ENCODE results near the gene ATP6V1B1. TPM values are rescaled to one million over a fixed set of nuclear protein-coding genes. Genes with fewer than 3 reads are reported as not detected.

The ATP6V1B1 gene
- total RNA-seq, 1 donor from 2014 or later, result 4.6 TPM

- Mint-ChIP-seq H3K9me3 (no peaks in the 10 kb centered on the region), H3K27ac (ENCODE audit: unreplicated experiment) (no peak overlapping the region), H3K4me1 (peaks cover 17% of the 10 kb centered on the region), H3K27me3 (ENCODE audit: low read depth) (peaks cover 100% of the 10 kb centered on the region), H3K36me3 (ENCODE audit: low read depth) (peaks cover 2% of the 10 kb centered on the region), H3K4me3 (peak overlapping the region; percentile 2)
- no peak for DNase-seq (ENCODE audit: low read depth, low spot score)
- no peak for TF ChIP-seq CTCF (conservative IDR thresholded peaks at IDR 0.05)
Measured at GRCh38 chr2:70893186-70893585, 42.5 kb upstream of the ATP6V1B1 start.

GRCh38 chr2:70894765-70895164, 40.9 kb upstream of the ATP6V1B1 start:
- TF ChIP-seq CTCF (conservative IDR thresholded peaks at IDR 0.05), result no peak
- Mint-ChIP-seq H3K9me3 (no peaks in the 10 kb centered on the region), H3K27me3 (ENCODE audit: low read depth) (peaks cover 100% of the 10 kb centered on the region), H3K4me1 (peaks cover 12% of the 10 kb centered on the region), H3K27ac (ENCODE audit: unreplicated experiment) (no peak overlapping the region), H3K36me3 (ENCODE audit: low read depth) (peaks cover 2% of the 10 kb centered on the region), H3K4me3 (no peak overlapping the region)
- DNase-seq (ENCODE audit: low read depth, low spot score), result no peak

GRCh38 chr2:70895249-70895648, 40.5 kb upstream of the ATP6V1B1 start:
- Mint-ChIP-seq H3K4me3 (no peak overlapping the region), H3K9me3 (no peaks in the 10 kb centered on the region), H3K4me1 (peaks cover 16% of the 10 kb centered on the region), H3K36me3 (ENCODE audit: low read depth) (peaks cover 2% of the 10 kb centered on the region), H3K27ac (ENCODE audit: unreplicated experiment) (no peak overlapping the region), H3K27me3 (ENCODE audit: low read depth) (peaks cover 100% of the 10 kb centered on the region)
- DNase-seq (ENCODE audit: low read depth, low spot score), result no peak
- TF ChIP-seq CTCF (conservative IDR thresholded peaks at IDR 0.05), result no peak

- peak overlapping the region; percentile 34 for H3K4me3 Mint-ChIP-seq
- H3K27me3 Mint-ChIP-seq (ENCODE audit: low read depth), result peaks cover 98% of the 10 kb centered on the region
- peaks cover 2% of the 10 kb centered on the region for H3K36me3 Mint-ChIP-seq (ENCODE audit: low read depth)
- no peaks in the 10 kb centered on the region for H3K9me3 Mint-ChIP-seq
- no peak for TF ChIP-seq CTCF (conservative IDR thresholded peaks at IDR 0.05)
- peak overlapping the region; percentile 43 for H3K27ac Mint-ChIP-seq (ENCODE audit: unreplicated experiment)
- DNase-seq (ENCODE audit: low read depth, low spot score), result no peak
- peaks cover 21% of the 10 kb centered on the region for H3K4me1 Mint-ChIP-seq
Measured at GRCh38 chr2:70895998-70896764, 39.5 kb upstream of the ATP6V1B1 start.

- Mint-ChIP-seq H3K4me1 (peaks cover 26% of the 10 kb centered on the region), H3K36me3 (ENCODE audit: low read depth) (peaks cover 2% of the 10 kb centered on the region), H3K27me3 (ENCODE audit: low read depth) (peaks cover 98% of the 10 kb centered on the region), H3K27ac (ENCODE audit: unreplicated experiment) (no peak overlapping the region), H3K4me3 (peak overlapping the region; percentile 27), H3K9me3 (no peaks in the 10 kb centered on the region)
- no peak for DNase-seq (ENCODE audit: low read depth, low spot score)
- no peak for TF ChIP-seq CTCF (conservative IDR thresholded peaks at IDR 0.05)
Measured at GRCh38 chr2:70896765-70897202, 38.9 kb upstream of the ATP6V1B1 start.

All from neural crest cell (in vitro differentiated cells).